OCI-M2 (cell line): ENCODE measurements around the gene TMED10.
A peak's percentile ranks its signal among the peaks of the same experiment; 100 is the strongest.
"Not testable (repeated sequence)": the region's sequence is repeated elsewhere in the genome, so short reads cannot be mapped to it uniquely, and the experiment has no call there.

Experiments
- DNase-seq: peaks from one replicate; lab custom pipeline; 2025; ENCODE audit not compliant: unreplicated experiment; lab: John Stamatoyannopoulos, UW

Gene TMED10

DNA sequence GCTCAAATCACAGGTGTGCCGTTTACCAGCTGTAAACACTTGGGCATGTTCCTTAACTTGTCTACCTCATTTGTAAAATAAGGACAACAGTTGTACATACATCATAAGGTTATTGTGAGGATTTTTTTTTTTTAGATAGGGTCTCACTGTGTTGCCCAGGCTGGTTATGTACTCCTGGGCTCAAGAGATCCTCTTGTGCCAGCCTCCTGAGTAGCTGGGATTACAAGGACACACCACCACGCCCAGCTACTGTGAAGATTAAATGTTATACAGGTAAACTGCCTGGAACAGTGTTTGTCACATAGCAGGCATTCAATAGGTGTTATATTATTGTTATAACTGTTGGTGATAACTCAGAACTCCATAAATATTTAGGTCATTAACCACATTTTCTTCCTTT, 12.7 kb downstream of the TMED10 start:
- no peak for DNase-seq

DNA sequence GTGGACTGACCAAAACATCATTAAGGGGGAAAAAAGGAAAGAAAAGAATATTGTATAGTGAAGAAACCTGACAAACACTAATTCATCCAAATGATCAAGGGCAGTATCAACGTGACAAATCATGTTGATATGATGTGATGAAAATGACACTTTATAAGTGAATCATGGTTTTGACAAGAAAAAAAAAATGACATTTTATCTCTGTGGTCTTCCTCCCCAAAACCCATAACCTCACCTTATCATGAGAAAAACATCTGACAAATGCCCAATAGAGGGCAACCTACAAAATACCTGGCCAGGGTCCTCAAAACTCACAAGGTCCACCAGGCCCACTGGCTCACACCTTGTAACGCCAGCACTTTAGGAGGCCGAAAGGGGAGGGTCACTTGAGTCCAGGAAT, 13.8 kb downstream of the TMED10 start:
- no peak for DNase-seq

DNA sequence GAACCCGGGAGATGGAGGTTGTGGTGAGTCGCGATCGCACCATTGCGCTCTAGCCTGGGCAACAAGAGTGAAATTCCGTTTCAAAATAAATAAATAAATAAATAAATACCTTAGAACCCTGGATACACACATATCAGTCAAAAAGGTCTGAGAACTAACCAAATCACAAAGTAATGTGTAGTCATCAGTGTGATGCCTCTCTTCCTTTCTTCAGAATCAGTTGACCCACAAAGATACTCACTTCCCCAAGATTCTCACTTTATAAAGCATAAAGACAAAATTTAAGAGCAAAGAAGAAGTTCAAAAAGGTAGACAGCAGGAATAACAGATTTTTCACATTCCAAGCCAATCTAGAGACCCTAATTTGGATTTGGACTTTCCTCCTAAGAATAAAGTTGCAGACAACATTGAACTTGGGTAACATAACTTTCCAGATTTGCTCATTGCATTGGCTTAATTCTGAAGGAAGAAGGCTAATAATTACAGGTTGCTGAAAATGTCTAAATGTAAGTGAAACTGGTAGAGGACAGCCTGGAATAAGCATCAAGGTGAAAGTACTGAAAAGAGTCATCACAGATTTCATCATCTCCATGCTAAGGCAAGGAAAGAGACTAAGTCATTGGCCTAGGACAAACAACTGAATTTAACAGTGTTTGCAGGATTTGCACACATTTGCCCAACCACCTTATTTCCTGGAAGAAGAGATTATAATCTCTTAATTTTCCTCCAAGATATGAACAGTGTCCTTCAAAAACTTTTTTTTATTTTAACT, 17.4 kb downstream of the TMED10 start:
- DNase-seq, result no peak

DNA sequence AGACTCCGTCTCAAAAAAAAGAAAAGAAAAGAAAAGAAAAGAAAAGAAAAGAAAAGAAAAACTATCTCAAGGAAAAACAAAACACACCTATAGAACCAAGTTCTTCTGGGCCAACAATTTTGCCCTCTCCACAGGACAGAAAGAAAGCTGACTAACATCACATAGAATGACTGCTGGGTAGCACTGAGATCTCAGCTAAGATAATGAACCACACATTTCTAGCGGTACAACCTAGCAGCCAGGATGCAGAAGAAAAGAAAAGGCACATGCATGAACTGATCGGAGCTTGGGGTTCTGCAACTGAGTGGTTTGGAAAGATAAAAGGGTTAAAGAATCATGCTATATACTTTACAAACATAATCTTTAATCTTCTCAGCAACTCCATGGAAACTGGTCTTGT, 19.5 kb downstream of the TMED10 start:
- DNase-seq, result no peak

DNA sequence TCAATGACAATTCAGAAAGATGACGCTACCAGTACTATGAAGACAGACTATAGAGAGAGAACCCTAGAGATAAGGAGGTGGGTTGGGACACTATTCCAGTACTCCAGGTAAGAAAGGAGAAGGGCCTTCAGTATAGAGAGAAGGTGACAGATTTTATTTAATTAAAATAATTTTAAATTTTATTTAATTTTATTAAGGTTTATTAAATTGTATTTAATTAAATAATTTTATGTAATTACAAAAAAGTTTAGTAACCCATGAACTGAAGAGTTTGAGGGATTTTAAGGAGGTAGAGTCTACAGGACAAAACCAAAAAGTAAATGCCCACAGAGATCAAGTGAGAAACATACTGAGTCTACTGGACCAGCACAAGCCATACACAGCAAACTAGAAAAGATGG, 20.3 kb downstream of the TMED10 start:
- no peak for DNase-seq

DNA sequence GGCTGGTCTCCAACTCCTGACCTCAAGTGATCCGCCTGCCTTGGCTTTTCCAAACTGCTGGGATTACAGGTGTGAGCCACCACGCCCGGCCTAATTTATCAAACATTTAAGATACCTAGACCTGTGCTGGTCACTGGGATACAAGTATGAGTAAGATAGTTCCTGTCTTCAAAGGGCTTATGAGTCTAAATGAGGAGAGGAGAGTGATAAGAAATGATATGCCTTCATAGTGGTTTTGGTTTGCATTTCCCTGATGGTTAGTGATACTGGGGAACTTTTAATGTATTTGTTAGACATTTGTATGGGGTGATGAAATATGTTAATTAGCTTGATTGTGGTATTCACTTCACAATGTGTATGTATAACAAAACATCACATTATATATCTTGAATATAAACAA, 21.2 kb downstream of the TMED10 start:
- no peak for DNase-seq

DNA sequence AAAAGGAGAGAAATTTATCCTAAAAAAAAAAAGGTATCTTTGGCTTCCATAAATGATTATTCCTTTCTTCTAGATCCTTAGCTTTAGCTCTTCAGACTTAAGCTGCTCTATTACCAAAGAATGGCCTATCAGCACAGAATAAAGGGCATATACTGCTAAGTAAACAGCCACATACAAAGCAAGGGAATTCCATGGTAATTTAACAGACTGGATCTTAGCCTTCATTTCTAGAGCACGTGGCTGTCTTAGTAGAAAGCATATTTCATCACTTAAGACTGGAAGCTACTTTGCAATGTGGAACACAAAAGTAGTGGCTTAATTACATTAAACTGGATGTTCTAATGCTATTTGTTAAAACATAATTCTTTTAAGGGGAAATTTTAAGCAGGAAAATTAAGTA, 23.1 kb downstream of the TMED10 start:
- no peak for DNase-seq

DNA sequence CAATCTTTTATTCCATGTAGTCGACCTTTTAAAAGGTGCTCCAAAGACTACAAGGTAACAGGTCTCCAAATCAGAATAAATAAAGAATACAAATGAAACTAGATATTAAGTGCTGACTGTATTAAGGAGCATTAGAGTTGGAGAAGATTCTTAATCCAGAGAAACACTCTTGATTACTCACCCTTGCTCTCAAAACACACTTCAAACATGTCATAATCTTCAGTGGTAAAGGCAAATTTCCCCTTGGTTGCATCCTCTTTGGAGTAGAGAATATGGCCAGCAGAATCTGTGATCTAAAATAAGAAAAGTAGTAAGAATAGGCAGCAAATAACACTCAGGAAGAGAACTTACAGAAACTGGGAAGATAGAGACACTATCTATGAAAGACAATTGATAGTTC, 24.6 kb downstream of the TMED10 start:
- DNase-seq, result no peak

DNA sequence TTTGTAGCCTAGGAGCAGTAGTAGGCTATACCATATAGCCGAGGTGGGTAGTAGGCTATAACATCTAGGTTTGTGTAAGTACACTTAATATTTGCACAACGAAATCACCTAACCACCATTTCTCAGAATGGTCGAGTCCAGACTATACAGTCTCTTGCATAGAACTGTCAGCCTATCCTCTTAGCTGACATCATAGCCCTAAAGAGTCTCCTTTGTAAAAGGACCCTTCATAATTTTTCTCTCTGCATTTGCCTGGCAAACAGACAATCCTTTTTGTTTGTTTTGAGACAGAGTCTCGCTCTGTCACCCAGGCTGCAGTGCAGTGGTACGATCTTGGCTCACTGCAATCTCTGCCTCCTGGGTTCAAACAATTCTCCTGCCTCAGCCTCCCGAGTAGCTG, 25.8 kb downstream of the TMED10 start:
- DNase-seq, result not testable (repeated sequence)

DNA sequence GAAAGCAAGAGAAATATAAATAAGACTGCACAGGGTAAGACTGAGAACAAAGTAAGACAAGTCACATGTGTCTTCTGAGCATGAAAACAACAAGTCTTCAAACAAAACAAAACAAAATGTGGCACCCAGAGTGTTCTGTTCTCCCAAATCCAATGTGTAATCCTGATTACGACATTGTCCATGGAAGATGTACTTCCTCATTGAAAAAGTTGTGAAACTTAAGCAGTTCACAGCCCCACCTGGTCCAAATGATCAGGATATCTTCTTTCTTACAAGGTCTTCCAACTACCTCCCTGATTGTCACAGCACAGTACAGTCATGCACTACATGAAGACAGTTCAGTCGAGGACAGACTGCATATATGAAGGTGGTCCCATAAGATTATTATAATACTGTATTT, 26.3 kb downstream of the TMED10 start:
- DNase-seq, result no peak

DNA sequence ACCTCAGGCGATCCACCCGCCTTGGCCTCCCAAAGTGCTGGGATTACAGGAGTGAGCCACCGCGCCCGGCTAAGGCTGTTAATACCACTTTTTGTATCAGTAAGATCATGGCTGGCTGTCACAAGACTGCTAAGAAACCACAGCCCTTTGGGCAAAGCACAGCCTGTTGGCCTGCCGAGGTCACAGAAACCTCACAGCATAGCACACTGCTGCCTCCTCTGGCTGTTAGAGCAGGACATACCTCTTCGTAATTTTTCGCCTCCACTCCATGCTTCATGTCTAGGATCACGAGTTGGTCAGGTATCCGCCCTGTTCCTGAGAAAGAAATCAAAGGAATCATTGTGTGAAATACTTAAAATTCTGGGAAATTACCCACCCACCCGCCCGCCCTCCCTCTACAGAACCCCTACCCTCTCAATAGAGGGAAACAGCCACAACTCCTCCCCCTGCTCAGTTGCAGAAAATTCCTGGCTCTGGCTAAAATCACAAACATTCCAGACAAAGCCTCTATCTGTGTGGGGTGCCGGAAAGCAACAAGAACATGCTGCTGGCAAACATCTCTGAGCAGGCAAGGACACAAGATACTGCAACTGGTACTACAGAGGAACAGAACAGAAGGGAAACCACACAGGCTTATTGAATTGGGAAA, 28.9 kb downstream of the TMED10 start:
- no peak for DNase-seq

DNA sequence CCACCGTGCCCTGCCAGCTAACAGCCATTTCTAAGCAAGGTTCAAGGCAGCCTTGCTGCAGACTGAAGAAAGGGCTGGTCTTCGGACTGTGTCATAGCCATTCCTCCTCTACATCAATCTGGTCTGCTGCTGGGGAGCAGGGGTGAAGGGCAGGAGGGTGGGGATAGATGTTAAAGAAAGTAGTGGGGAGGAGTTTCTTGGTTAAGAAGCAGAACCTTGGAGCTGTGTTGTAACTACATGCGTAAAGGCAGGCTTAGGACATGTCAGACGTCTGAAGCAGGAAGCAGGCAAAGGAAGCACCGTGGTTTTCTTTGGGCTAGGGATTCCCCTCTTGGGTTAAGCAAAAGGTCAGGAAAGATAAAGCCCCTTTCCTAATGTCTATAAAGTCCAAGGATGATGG, 31.5 kb downstream of the TMED10 start:
- no peak for DNase-seq

DNA sequence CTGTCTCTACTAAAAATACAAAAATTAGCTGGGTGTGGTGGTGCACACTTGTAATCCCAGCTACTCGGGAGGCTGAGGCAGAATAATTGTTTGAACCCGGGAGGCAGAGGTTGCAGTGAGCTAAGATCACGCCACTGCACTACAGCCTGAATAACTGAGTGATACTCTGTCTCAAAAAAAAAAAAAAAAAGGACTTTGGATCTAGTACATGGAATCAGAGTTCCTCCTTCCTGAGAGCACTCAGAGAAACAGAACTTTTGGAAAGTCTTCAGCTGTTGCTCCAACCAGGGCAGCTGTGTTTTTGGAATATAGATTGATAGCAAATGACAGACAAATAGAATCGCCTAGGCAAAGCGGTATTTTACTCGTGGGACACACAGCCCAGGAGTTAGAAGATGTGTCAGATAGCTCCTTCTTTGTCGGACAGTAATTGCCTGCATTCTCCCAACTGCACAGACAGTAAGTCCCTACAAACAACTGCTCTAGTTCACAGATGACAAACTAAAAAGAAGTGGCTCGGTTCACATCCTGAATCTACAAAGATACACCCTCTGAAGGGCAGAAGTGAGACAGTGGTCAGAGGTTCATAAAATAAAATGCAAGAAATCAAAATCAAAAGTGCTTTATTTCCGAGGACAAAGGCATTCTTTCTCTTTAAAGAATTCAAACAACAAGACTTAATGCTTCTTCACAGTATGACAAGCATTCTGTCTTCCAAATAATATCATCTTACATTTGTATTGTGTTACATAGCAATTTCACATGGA, 32.5 kb downstream of the TMED10 start:
- no peak for DNase-seq

DNA sequence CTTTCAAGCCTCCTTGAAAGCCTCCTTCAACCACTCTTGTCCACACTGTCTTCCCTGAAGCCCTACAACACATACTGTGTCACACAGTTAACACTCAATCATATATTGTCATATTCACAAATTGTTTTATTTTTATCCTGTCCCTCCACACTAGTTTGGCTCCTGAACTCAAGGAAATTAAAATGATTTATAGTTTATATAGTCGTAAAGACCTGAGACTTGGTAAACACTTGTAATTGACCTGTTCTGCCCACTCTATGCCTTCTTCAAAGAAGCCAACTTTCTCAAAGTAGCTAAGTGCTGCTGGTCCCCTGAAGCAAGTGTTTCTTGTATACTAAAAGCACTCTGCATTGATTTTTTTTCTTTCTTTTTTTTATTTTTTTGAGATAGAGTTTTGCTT, 33.9 kb downstream of the TMED10 start:
- no peak for DNase-seq

DNA sequence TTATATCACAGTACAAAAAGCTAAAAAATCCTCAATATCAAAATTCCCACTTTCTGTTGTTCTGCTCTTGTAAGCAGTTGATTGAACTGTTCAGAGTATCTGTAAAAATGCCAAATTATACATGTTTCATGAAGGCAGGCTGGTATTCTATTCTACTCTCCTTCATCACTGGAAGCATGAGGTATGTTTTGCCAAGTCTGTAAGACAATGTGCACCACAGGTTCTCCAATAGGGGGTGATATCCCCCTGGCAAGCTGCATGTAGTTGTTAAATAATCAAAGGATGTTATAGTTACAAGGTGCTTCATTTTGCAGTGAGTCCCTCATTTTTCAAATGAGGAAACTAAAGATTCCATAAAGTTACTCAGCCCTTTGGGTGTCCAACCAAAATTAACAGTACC, 34.4 kb downstream of the TMED10 start:
- DNase-seq, result no peak

DNA sequence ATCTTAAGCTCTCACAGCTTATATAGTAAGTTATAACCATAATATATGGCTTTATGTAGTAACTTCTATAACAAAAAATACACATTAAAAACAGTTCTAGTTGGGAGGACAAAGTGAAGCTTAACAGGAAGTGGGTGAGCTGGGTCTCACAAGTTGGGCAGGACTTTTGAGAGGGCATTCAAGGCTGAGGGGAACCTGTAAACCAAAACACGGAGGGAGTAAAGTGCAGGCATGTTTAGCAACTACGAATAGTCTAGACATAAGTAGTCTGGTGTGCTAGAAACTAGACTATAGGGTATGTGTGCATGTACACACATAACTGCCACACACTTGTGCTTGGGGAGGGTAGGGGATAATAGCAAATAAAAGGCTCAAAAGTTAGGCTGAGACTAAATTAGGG, 35.4 kb downstream of the TMED10 start:
- no peak for DNase-seq

DNA sequence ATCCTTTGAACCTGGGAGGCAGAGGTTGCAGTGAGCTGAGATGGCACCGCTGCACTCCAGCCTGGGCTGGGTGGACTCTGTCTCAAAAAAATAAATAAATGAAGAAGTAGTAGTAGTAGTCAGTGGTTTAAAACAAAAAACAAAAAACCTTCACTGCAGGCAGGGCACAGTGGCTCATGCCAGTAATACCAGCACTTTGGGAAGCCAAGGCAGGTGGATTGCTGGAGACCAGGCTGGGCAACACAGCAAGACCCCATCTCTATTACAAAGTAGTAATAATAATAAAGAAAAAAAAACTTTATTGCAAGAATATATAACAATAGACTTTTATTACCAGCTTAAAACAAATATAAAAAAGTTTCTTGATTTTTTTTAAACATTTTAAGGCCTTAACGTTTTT, 35.8 kb downstream of the TMED10 start:
- no peak for DNase-seq

DNA sequence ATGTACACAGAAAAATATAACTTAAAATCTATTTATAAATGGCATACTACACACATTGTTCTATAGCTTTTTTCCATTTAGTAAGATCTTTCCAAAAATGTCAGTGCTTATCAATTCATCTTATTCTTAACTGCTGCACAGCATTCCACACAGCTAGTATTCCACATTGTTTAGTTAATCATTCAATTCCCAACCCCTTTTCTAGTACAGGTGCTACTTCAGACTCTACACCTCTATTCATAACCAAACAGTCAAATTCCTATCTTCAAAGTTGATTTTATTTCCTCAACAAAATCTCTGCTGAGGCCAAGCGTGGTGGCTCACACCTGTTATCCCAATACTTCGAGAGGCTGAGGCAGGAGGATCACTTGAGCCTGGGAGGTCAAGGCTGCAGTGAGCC, 37.2 kb downstream of the TMED10 start:
- no peak for DNase-seq

DNA sequence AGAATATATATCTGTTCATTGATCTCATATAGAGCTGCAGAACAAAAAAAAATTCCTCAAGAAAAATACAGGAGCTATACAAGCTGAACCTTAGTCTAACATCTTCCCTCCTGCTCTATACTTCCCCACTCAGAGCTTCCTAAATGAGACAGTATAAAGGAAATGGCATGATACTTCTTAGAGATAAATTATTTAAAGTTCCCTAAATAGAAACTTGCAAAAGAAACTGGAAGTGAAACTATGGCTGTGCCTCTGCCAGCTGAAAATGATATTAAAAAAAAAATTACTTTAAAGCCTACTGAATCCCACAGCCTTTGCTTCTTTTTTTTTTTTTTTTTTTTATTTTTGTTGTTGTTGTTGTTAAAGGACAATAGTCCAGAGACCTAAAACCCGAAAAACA, 37.9 kb downstream of the TMED10 start:
- DNase-seq, result no peak

DNA sequence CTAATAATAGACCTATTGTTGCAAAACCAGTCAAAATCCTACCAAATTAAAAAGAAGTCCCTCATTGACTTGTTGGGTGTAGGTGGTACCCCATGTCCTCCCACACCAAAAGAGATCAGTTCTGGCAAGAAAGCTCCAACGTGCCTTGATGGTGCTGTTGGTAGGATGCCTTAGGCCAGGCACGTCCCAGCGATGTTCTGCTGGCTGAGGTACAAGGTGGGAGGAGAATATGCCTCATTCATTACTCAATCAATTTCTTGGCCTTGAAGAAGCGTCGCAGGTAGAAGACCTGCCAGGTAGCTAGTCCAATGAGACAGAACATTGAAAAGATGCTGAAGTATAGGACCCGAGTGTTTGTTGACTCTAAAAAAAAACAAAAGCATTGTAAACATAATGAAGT, 41.8 kb downstream of the TMED10 start:
- no peak for DNase-seq

DNA sequence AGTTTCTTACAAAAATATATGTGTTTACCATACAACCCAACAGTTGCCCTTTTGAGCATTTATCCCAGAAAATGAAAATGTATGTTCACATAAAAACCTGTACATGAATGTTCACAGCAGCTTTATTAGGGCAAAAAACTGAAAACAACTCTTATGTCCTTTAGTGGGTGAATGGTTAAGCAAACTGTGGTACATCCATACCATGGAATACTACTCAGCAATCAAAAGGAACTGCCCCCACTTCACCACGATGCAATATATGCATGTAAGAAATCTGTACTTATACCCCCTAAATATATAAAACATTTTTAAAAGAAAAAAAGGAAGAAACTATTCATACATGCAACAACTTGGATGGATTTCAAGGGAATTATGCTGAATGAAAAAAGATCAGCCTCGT, 42.8 kb downstream of the TMED10 start:
- DNase-seq, result no peak

DNA sequence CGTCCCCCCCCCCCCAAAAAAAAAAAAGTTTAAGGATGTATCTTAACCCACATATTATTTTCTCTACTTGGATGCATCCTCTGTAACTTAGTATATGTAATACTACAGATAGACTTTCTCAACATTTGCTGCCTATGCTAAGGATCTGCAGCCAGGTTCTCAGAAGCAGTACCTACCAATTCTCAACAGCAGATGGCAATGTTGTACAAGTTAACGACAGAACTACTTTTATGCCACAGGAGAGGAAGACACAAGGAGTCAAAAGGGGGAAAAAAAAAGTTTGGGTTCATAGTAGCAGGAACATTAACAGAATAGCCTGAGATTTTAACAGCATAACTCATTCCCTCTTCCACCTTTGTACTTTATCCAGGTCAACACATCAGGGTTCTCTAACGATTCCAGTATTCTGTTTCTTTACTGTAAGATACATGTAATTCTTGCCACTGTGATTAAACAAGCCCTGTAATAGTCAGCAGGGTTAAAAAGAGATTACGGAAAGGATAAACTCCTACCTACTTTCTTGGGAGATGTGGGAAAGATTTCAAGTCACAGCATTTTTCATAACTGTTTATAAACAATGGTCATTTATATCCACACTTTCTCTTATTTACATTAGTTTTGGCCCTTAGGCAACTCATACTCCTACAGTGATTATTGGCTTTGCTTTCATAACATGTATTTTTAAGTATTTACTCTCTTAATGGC, 43.9 kb downstream of the TMED10 start:
- DNase-seq, result peak; percentile 68
